ENCODE measurements around the gene CMBL.
"Not testable (repeated sequence)": the region's sequence is repeated elsewhere in the genome, so short reads cannot be mapped to it uniquely, and the experiment has no call there.

CMBL gene

GRCh38 chr5:10275460-10275859, 32.2 kb downstream of the CMBL start:
- TF ChIP-seq ZNF274 (IDR thresholded peaks at IDR 0.05; ENCODE audit: low read depth, low read length): no peak
- H3K4me3 ChIP-seq (ENCODE audit: low read length): no peak overlapping the region

- H3K4me3 ChIP-seq (ENCODE audit: low read length): not testable (repeated sequence)
Measured at GRCh38 chr5:10272875-10273209, 34.9 kb downstream of the CMBL start.

DNA sequence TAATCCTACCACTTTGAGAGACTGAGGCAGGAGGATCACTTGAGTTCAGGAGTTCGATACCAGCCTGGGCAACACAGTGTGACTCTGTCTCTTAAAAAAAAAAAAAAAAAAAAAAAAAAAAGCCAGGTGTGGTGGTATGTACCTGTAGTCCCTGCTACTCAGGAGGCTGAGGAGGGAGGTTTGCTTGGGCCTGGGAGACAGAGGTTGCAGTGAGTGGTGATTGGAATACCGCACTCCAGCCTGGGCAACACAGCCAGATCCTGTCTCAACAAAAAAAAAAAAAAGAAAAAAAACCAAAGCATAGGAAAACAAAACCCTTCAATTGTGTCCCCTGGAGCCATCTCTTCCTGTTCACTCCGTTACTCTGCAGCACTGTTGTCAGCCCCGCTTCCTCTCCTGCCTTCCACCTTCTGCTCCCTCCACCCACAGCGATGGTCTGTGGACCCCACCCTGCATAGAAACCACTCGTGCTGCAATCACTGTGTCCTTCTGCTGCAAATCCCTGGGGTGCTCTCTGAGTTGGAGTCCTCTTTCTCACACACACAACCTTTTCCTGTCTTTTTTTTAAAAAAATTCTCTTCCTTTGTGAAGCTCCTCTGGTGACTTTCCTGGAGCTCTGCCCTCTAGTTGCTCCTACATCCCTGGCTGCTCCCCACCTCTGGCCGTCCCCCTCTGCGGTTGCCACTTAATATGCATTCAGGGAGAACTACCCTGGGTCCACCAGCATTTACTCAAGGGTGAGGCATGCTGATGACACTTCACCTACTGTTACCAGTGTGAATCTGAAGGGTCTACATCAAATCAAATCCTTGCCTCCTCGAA, 35.4 kb downstream of the CMBL start:
- TF ChIP-seq ZNF274 (IDR thresholded peaks at IDR 0.05; ENCODE audit: low read depth, low read length): no peak
- no peak overlapping the region for H3K4me3 ChIP-seq (ENCODE audit: low read length)

DNA sequence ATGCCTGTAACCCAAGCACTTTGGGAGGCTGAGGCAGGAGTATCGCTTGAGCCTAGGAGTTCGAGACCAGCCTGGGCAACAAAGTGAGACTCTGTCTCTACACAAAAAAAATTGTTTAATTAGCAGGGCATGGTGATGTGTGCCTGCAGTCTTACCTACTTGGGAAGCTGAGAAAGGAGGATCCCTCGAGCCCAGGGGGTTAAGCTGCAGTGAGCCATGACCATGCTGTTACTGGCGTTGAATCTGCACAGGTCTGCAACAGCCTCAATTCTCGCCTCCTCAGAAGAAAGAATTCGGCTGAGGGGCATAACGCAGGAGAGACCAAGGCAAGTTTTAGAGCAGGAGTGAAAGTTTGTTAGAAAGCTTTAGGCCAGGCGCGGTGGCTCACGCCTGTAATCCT, 39.6 kb downstream of the CMBL start:
- no peak for TF ChIP-seq ZNF274 (IDR thresholded peaks at IDR 0.05; ENCODE audit: low read depth, low read length)

DNA sequence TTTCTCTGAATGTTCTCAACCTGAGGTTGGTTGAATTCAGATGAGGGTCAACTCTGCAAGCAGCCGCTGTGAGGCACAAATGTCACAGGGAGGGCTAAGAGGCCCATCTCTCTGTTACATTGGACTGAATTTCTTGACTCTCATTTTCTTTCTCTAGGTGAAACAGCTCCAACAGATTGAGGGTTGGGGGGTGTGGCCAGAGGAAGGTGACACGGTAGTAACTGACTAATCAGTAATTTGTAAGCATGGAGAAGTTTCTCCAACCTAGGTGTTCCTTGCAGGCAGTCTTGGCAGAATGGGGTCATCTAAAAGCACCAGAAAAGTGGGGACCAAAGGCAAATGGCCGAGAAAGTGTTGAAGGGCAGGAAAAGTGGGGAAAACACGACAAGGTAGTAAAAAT, 40.9 kb downstream of the CMBL start:
- TF ChIP-seq ZNF274 (IDR thresholded peaks at IDR 0.05; ENCODE audit: low read depth, low read length): no peak
- H3K4me3 ChIP-seq (ENCODE audit: low read length): no peak overlapping the region

More for the DNA sequence above, 39.6 kb downstream of the CMBL start:
- H3K4me3 ChIP-seq (ENCODE audit: low read length): no peak overlapping the region

DNA sequence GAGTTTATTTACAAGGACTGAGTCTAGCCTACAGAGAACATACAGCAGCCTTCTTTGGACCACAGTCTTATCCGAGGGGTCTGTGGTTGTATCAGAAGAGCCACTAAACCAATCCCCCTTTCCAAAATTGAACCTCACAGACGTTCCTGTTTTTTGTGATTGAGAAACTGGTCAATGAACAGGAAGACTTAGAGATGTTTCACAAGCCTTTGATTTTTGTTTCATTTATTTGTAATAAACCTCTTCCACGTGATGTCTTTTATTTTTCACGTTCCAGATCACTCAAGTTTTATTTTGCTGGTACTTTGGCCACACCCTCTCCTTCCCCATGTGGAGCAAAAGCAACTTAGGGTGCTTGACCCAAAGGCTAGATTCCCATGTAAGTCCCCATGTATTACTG, 41.6 kb downstream of the CMBL start:
- no peak for TF ChIP-seq ZNF274 (IDR thresholded peaks at IDR 0.05; ENCODE audit: low read depth, low read length)

DNA sequence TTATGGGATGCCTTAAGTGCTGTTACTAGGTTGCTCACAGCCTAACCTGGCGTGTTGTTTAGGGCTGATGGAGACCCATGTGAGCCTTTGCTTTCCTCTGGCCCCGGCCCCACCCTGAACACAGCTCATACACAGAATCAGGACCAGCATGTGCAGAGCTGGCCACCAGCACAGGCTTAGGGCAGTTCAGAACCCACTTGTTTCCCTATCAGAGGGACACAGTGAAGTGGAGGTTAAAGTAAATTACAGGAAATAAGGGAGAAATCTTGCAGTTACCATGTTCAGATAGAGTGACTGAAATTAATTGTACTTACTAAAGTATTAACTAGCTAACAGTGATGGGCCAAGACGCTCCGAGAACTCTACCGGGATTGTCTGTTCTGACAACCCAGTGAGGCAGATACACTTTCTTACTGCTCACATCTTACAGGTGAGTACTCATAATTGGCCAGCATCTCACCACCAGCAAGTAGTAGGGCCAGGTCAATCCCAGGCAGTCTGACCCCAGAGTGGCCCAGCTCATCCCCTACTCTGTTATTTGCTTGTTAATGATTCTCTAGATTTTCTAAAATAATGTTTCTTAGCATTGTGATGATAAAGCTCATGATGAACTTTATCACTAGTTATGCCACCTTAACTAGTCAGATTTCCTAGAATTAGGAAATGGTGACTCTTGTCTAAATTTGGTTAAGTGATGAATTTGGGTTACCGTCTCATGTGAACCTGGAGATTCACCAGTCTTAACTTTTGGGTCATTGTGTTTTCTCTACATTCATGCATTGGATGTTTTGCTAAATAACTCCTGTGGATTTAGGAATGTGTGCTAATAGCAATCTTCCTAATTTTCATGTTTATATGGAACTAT, 42.2 kb downstream of the CMBL start:
- H3K4me3 ChIP-seq (ENCODE audit: low read length): no peak overlapping the region
- no peak for TF ChIP-seq ZNF274 (IDR thresholded peaks at IDR 0.05; ENCODE audit: low read depth, low read length)

More for the DNA sequence above, 41.6 kb downstream of the CMBL start:
- no peak overlapping the region for H3K4me3 ChIP-seq (ENCODE audit: low read length)

DNA sequence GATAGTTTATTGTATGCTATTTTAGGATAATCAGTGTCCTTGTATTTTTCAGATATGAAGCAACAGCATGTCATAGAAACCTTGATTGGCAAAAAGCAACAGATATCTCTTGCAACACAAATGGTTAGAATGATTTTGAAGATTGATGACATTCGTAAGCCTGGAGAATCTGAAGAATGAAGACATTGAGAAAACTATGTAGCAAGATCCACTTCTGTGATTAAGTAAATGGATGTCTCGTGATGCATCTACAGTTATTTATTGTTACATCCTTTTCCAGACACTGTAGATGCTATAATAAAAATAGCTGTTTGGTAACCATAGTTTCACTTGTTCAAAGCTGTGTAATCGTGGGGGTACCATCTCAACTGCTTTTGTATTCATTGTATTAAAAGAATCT, 43.1 kb downstream of the CMBL start:
- H3K4me3 ChIP-seq (ENCODE audit: low read length): no peak overlapping the region
- no peak for TF ChIP-seq ZNF274 (IDR thresholded peaks at IDR 0.05; ENCODE audit: low read depth, low read length)

DNA sequence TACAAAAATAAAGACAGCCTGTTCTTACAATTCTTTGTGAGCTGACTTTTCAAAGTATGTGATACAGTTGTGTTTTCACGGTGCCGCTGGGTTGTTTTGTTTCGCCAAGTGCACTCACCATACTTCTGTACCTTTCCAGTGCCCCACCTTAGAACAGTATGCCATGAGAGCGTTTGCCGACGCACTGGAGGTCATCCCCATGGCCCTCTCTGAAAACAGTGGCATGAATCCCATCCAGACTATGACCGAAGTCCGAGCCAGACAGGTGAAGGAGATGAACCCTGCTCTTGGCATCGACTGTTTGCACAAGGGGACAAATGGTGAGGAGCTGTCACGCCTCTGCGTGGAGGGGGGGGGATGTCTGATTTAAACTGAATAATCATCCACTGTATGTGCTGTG, 44.7 kb downstream of the CMBL start:
- no peak for TF ChIP-seq ZNF274 (IDR thresholded peaks at IDR 0.05; ENCODE audit: low read depth, low read length)
- no peak overlapping the region for H3K4me3 ChIP-seq (ENCODE audit: low read length)

DNA sequence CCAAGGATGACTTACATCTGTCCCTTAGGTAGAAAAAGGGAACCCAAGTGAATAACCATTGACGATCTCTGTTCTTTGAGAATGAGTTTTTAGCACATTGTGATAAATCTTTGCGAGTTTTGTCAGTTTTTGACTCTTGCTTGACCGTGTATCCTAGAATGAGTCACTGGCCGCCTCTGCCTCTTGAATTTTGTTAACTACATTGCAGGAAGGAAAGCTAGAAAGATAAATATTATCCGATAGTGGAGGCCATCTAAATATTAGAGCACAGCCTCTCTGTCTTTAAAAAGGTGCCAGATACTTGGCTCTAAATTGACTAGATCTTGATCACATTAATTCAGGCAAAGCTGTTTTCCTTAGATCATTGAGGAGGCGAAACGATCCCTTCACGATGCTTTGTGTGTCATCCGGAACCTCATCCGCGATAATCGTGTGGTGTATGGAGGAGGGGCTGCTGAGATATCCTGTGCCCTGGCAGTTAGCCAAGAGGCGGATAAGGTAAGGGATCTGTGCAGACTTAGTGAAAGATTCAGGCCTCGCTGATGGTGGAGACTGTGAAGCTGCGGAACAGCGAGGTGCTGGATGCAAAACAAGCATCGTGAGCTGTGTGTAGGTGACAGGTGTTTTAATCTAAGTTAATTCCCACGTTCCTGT, 45.5 kb downstream of the CMBL start:
- no peak for TF ChIP-seq ZNF274 (IDR thresholded peaks at IDR 0.05; ENCODE audit: low read depth, low read length)
- H3K4me3 ChIP-seq (ENCODE audit: low read length): no peak overlapping the region

DNA sequence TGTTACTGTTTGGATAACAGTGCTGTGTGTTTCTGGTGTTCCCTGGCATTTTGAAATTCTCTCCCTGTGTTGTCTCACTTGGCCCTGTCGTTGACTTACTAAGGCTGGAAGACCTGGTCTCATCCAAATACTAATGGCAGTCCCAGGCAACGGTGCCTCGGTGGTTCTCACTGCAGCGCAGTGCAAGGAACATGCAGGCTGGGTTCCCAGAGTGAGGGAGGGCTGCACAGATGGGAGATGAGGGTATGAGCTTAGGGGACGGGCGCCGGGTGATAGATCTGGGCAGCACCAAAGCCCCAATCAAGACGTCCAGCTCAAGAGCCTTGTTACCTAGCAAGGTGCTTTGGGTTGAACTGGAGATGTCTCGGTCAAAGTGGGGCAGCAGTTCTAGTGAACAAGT, 46.6 kb downstream of the CMBL start:
- H3K4me3 ChIP-seq (ENCODE audit: low read length): no peak overlapping the region
- TF ChIP-seq ZNF274 (IDR thresholded peaks at IDR 0.05; ENCODE audit: low read depth, low read length): no peak

DNA sequence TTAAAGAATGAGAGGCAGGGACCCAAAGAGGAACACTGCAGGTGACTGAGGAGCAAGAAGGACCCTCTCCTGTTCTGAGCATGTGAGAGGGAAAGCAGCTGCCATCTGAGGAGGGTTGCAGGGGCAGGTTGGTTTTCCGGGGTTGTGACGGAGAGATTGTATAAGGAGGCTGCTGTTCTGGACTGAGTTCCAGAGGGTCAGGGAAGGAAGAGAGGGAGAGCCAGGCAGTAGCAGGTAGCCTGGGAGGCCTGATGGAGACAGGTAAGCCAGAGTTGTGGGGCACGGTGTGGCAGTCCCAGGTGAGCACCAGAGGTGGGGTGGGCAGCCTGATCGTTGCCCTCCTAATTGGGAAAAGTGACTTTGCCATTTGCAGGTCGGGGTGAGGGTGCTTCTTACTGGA, 47.8 kb downstream of the CMBL start:
- no peak for TF ChIP-seq ZNF274 (IDR thresholded peaks at IDR 0.05; ENCODE audit: low read depth, low read length)
- H3K4me3 ChIP-seq (ENCODE audit: low read length): no peak overlapping the region

DNA sequence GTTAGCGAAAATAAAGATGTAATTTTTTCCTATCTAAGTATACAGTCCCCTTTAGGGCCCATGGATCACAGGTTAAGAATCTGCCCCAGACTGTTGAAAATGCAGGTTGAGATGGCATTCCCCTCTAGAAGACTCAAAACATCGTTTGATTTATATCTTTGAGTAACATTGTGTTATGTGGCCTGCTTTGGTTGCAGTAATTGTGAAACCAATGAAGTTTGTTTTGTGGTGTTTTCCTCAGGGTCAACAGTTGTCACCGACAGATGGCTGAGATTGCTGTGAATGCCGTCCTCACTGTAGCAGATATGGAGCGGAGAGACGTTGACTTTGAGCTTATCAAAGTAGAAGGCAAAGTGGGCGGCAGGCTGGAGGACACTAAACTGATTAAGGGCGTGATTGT, 49.8 kb downstream of the CMBL start:
- no peak for TF ChIP-seq ZNF274 (IDR thresholded peaks at IDR 0.05; ENCODE audit: low read depth, low read length)
- no peak overlapping the region for H3K4me3 ChIP-seq (ENCODE audit: low read length)

DNA sequence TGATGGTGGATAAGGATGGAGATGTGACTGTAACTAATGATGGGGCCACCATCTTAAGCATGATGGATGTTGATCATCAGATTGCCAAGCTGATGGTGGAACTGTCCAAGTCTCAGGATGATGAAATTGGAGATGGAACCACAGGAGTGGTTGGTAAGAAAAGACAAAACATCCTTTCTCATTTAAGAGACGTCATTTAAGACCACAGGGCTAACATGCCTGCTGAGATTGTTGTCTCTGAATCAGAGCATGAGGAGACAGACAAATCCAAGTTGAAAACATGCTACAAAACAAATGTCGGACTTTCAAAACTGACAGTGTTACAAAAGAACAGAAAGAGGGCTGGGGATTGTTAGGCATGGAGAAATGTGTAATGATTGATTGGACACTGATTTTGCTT, 53.0 kb downstream of the CMBL start:
- no peak overlapping the region for H3K4me3 ChIP-seq (ENCODE audit: low read length)
- TF ChIP-seq ZNF274 (IDR thresholded peaks at IDR 0.05; ENCODE audit: low read depth, low read length): no peak

GRCh38 chr5:10253390-10253789, 54.3 kb downstream of the CMBL start:
- TF ChIP-seq ZNF274 (IDR thresholded peaks at IDR 0.05; ENCODE audit: low read depth, low read length): no peak
- no peak overlapping the region for H3K4me3 ChIP-seq (ENCODE audit: low read length)

Measured in GM08714 (cell line).